ENCODE data around the gene INSYN2A. TPM values are rescaled to one million over a fixed set of nuclear protein-coding genes. Genes with fewer than 3 reads are reported as not detected.

INSYN2A gene
- under 1 TPM; 0.22 to 0.68 (median 0.25) TPM for polyA plus RNA-seq
- long read RNA-seq, donor 1 = 0 reads
- long read RNA-seq, donor 2 = 0 reads
- long read RNA-seq, donor 3 = 0 reads
- long read RNA-seq, donor 4 = 0 reads
- long read RNA-seq, donor 5 = 0 reads
- long read RNA-seq, donor 6 = 0 reads
- long read RNA-seq, donor 7 = 0 reads
- long read RNA-seq, donor 8 = 0 reads
- long read RNA-seq, donor 9 = 0 reads
- long read RNA-seq, donor 10, partial matches to known transcripts = 54 of 54 reads
- long read RNA-seq, donor 10, other reads (novel, unspliced or antisense) = 0 of 54 reads

GRCh38 chr10:127196282-127197153, at the start of gene INSYN2A:
Gene INSYN2A, minus strand, starts transcription at chr10:127196591. Its CDS starts 20,196 bp downstream, at chr10:127176395.
- H3K27ac ChIP-seq (ENCODE audit: low read depth in 1 of 3, low read length in 2 of 3) = no peak within 1 kb of the TSS
- H3K4me3 ChIP-seq (ENCODE audit: low read depth in 1 of 3, low read length in 3 of 3) = peak within 1 kb of the TSS; percentile 8 to 45 (median 24)
- H3K36me3 ChIP-seq (ENCODE audit: control insufficient read depth in 3 of 3, insufficient read depth in 2 of 3, low read depth in 1 of 3, low read length in 3 of 3) = peaks cover 0 to 4% (median 0%) of the 10 kb centered on the region in 3 donors
- H3K27me3 ChIP-seq (ENCODE audit: control insufficient read depth in 3 of 3, insufficient read depth in 3 of 3, low read length in 3 of 3) = peaks cover 5 to 25% (median 9%) of the 10 kb centered on the region in 3 donors
- no peaks in the 10 kb centered on the region for H3K9me3 ChIP-seq (ENCODE audit: control insufficient read depth in 2 of 2, insufficient read depth in 1 of 2, low read depth in 1 of 2, low read length in 1 of 2)
- WGBS, 3 donors = 6 to 10% (median 7%) methylated on average over 42 to 81 of the region's 81 CpGs
- H3K4me1 ChIP-seq (ENCODE audit: control insufficient read depth in 3 of 3, insufficient read depth in 2 of 3, low read depth in 1 of 3, low read length in 2 of 3) = peaks cover 0 to 7% (median 0%) of the 10 kb centered on the region in 3 donors
- DNase-seq (peak; percentile 22 to 65), FAIRE-seq (no peak)

- DNase-seq = no peak
- H3K27ac ChIP-seq (ENCODE audit: low read depth in 1 of 3, low read length in 2 of 3) = no peak overlapping the region
- no peaks in the 10 kb centered on the region for H3K27me3 ChIP-seq (ENCODE audit: control insufficient read depth in 3 of 3, insufficient read depth in 3 of 3, low read length in 3 of 3)
- H3K4me3 ChIP-seq (ENCODE audit: low read depth in 1 of 3, low read length in 3 of 3) = no peak overlapping the region
- no peaks in the 10 kb centered on the region for H3K36me3 ChIP-seq (ENCODE audit: control insufficient read depth in 3 of 3, insufficient read depth in 2 of 3, low read depth in 1 of 3, low read length in 3 of 3)
- H3K9me3 ChIP-seq (ENCODE audit: control insufficient read depth in 2 of 2, insufficient read depth in 1 of 2, low read depth in 1 of 2, low read length in 1 of 2) = no peaks in the 10 kb centered on the region
- no peak for FAIRE-seq
- peaks cover 0 to 4% (median 0%) of the 10 kb centered on the region in 3 donors for H3K4me1 ChIP-seq (ENCODE audit: control insufficient read depth in 3 of 3, insufficient read depth in 2 of 3, low read depth in 1 of 3, low read length in 2 of 3)
- WGBS, 3 donors = 91 to 95% (median 93%) methylated on average over 10 of the region's 10 CpGs
These were observed 49.1 kb upstream of the INSYN2A start for GRCh38 chr10:127245456-127245855.

- Histone ChIP-seq H3K4me1 (ENCODE audit: control insufficient read depth in 3 of 3, insufficient read depth in 2 of 3, low read depth in 1 of 3, low read length in 2 of 3) (no peaks in the 10 kb centered on the region), H3K9me3 (ENCODE audit: control insufficient read depth in 2 of 2, insufficient read depth in 1 of 2, low read depth in 1 of 2, low read length in 1 of 2) (no peaks in the 10 kb centered on the region), H3K4me3 (ENCODE audit: low read depth in 1 of 3, low read length in 3 of 3) (no peak overlapping the region), H3K36me3 (ENCODE audit: control insufficient read depth in 3 of 3, insufficient read depth in 2 of 3, low read depth in 1 of 3, low read length in 3 of 3) (no peaks in the 10 kb centered on the region), H3K27ac (ENCODE audit: low read depth in 1 of 3, low read length in 2 of 3) (no peak overlapping the region), H3K27me3 (ENCODE audit: control insufficient read depth in 3 of 3, insufficient read depth in 3 of 3, low read length in 3 of 3) (no peaks in the 10 kb centered on the region)
- WGBS, 3 donors = 50 to 58% (median 52%) methylated on average over 4 of the region's 4 CpGs
- peak; percentile 37 to 61 for DNase-seq
- no peak for FAIRE-seq
These were observed 47.3 kb upstream of the INSYN2A start for GRCh38 chr10:127243490-127244272.

GRCh38 chr10:127242914-127243313, 46.5 kb upstream of the INSYN2A start:
- no peak for FAIRE-seq
- H3K9me3 ChIP-seq (ENCODE audit: control insufficient read depth in 2 of 2, insufficient read depth in 1 of 2, low read depth in 1 of 2, low read length in 1 of 2) = no peaks in the 10 kb centered on the region

GRCh38 chr10:127236266-127236665, 39.9 kb upstream of the INSYN2A start:
- Histone ChIP-seq H3K4me1 (ENCODE audit: control insufficient read depth in 3 of 3, insufficient read depth in 2 of 3, low read depth in 1 of 3, low read length in 2 of 3) (no peaks in the 10 kb centered on the region), H3K4me3 (ENCODE audit: low read depth in 1 of 3, low read length in 3 of 3) (no peak overlapping the region), H3K27me3 (ENCODE audit: control insufficient read depth in 3 of 3, insufficient read depth in 3 of 3, low read length in 3 of 3) (no peaks in the 10 kb centered on the region), H3K9me3 (ENCODE audit: control insufficient read depth in 2 of 2, insufficient read depth in 1 of 2, low read depth in 1 of 2, low read length in 1 of 2) (no peaks in the 10 kb centered on the region), H3K36me3 (ENCODE audit: control insufficient read depth in 3 of 3, insufficient read depth in 2 of 3, low read depth in 1 of 3, low read length in 3 of 3) (no peaks in the 10 kb centered on the region), H3K27ac (ENCODE audit: low read depth in 1 of 3, low read length in 2 of 3) (no peak overlapping the region)
- FAIRE-seq (no peak), DNase-seq (no peak)
- WGBS, 3 donors = 62 to 77% (median 71%) methylated on average over 3 of the region's 3 CpGs

More at GRCh38 chr10:127242914-127243313, 46.5 kb upstream of the INSYN2A start:
- WGBS, 3 donors = 56 to 64% (median 64%) methylated on average over 3 of the region's 3 CpGs
- no peak overlapping the region for H3K27ac ChIP-seq (ENCODE audit: low read depth in 1 of 3, low read length in 2 of 3)
- no peaks in the 10 kb centered on the region for H3K27me3 ChIP-seq (ENCODE audit: control insufficient read depth in 3 of 3, insufficient read depth in 3 of 3, low read length in 3 of 3)
- peak in 1 of 2 donors; percentile 24 for DNase-seq
- H3K4me3 ChIP-seq (ENCODE audit: low read depth in 1 of 3, low read length in 3 of 3) = no peak overlapping the region
- H3K36me3 ChIP-seq (ENCODE audit: control insufficient read depth in 3 of 3, insufficient read depth in 2 of 3, low read depth in 1 of 3, low read length in 3 of 3) = no peaks in the 10 kb centered on the region
- no peaks in the 10 kb centered on the region for H3K4me1 ChIP-seq (ENCODE audit: control insufficient read depth in 3 of 3, insufficient read depth in 2 of 3, low read depth in 1 of 3, low read length in 2 of 3)

GRCh38 chr10:127234306-127234800, 38.0 kb upstream of the INSYN2A start:
- 90 to 94% (median 90%) methylated on average over 1 of the region's 1 CpG for WGBS, 3 donors
- no peaks in the 10 kb centered on the region for H3K27me3 ChIP-seq (ENCODE audit: control insufficient read depth in 3 of 3, insufficient read depth in 3 of 3, low read length in 3 of 3)
- H3K36me3 ChIP-seq (ENCODE audit: control insufficient read depth in 3 of 3, insufficient read depth in 2 of 3, low read depth in 1 of 3, low read length in 3 of 3) = no peaks in the 10 kb centered on the region
- FAIRE-seq = no peak
- H3K27ac ChIP-seq (ENCODE audit: low read depth in 1 of 3, low read length in 2 of 3) = no peak overlapping the region
- H3K4me3 ChIP-seq (ENCODE audit: low read depth in 1 of 3, low read length in 3 of 3) = no peak overlapping the region
- H3K9me3 ChIP-seq (ENCODE audit: control insufficient read depth in 2 of 2, insufficient read depth in 1 of 2, low read depth in 1 of 2, low read length in 1 of 2) = no peaks in the 10 kb centered on the region
- DNase-seq = no peak
- no peaks in the 10 kb centered on the region for H3K4me1 ChIP-seq (ENCODE audit: control insufficient read depth in 3 of 3, insufficient read depth in 2 of 3, low read depth in 1 of 3, low read length in 2 of 3)

- no peaks in the 10 kb centered on the region for H3K9me3 ChIP-seq (ENCODE audit: control insufficient read depth in 2 of 2, insufficient read depth in 1 of 2, low read depth in 1 of 2, low read length in 1 of 2)
- H3K4me1 ChIP-seq (ENCODE audit: control insufficient read depth in 3 of 3, insufficient read depth in 2 of 3, low read depth in 1 of 3, low read length in 2 of 3) = peaks cover 0 to 5% (median 0%) of the 10 kb centered on the region in 3 donors
- no peaks in the 10 kb centered on the region for H3K36me3 ChIP-seq (ENCODE audit: control insufficient read depth in 3 of 3, insufficient read depth in 2 of 3, low read depth in 1 of 3, low read length in 3 of 3)
- WGBS, 3 donors = 63 to 67% (median 65%) methylated on average over 12 of the region's 12 CpGs
- FAIRE-seq (no peak), DNase-seq (no peak)
- no peak overlapping the region for H3K27ac ChIP-seq (ENCODE audit: low read depth in 1 of 3, low read length in 2 of 3)
- H3K27me3 ChIP-seq (ENCODE audit: control insufficient read depth in 3 of 3, insufficient read depth in 3 of 3, low read length in 3 of 3) = no peaks in the 10 kb centered on the region
- H3K4me3 ChIP-seq (ENCODE audit: low read depth in 1 of 3, low read length in 3 of 3) = no peak overlapping the region
These were observed 31.9 kb upstream of the INSYN2A start for GRCh38 chr10:127228195-127228787.

All from small intestine (tissue), 16 donors.